ENCODE measurements around the gene GMDS.

- no peak for TF ChIP-seq POLR2A (IDR thresholded peaks at IDR 0.05)
- no peak for TF ChIP-seq CTCF (IDR thresholded peaks at IDR 0.05)
These were observed 428.2 kb downstream of the GMDS start for GRCh38 chr6:1817033-1817761.
